Measurements from ENCODE around the gene ESD.

The ESD gene

DNA sequence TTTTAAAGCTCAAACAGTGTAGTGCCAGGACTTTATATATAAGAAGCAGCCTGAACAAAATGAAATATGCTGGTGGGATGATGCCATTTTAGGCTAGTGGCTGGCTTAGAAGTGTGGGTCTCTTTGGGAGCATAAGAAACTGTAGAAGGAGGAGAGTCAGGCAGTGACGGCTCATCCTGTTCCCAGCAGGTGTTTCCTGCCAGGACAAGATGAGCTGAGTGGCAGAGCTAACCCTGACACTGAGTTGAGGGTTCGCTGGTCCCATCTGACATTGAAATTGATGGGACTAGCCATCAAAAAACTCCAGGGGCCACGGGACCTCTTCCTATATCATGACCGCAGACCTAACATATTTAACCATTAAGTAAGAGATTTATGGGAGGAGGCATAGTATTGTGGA, 51.3 kb downstream of the ESD start:
- DNase-seq (ENCODE audit: low read depth): no peak

DNA sequence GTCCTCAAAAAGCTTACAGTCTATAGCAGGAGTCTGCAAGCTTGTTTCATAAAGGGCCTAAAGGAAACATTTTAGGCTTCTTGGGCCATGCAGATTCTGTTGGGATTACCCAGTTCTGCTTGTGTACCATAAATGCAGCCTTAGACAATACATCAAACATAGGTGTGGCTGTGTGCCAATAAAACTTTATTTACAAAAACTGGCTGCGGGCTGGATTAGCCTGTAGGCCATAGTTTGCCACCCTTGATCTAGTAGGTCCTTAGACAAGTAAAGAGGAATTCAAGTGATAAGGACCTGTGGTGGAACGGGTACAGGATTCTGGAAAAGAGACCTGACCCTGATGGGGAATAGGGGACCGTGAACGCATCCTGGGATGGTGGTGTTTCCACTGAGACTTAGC, 51.9 kb downstream of the ESD start:
- no peak for DNase-seq (ENCODE audit: low read depth)

GRCh38 chr13:46743191-46743590, 53.8 kb downstream of the ESD start:
- DNase-seq (ENCODE audit: low read depth): no peak

DNA sequence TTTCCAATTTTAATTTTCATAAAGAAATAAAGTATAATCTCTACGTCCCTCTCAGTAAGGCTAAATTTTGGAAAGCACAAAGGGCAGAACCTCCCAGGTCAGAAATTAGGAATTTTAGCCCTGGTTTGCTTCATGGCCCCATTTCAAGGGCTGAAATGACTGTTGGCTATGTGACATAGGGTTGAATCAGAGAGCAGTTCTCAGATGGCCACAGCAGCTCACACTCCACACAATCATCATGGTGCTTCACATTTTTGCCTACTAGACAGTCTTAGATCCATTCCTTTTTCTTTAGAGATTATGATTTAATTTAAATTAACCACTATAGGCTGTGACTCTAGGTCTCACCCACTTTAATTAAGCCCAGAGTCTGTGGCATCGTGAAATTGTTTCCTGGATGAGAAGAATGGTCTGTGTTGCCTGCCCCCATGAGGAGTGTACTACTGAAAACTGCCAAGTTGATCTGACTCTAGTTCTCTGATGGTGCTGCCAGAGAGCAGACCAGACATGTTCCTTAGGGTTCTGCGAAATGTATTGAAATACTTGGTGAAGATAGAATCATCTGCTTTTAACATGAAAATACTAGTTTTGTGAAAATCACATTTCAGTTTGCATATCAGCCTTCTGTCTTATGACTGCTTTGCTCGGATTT, 57.4 kb downstream of the ESD start:
- no peak for DNase-seq (ENCODE audit: low read depth)

DNA sequence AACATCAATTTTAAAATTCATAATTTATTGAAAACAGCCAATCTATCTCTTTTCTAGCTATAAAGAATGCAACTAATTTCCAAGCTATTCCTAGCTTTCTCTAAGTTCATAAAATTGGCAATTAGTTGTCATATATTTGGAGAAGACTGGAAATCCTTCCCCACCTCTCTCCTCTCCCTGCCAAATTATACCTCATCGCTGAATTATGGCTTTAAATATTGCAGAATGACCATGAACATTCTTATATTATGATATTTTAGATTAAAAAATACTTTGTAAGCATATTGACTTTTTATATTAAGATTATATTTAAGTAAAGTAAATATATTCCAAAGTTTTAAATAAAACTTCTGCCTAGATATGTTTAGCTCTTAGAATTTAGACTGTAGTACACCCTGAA, 58.2 kb downstream of the ESD start:
- no peak for DNase-seq (ENCODE audit: low read depth)

DNA sequence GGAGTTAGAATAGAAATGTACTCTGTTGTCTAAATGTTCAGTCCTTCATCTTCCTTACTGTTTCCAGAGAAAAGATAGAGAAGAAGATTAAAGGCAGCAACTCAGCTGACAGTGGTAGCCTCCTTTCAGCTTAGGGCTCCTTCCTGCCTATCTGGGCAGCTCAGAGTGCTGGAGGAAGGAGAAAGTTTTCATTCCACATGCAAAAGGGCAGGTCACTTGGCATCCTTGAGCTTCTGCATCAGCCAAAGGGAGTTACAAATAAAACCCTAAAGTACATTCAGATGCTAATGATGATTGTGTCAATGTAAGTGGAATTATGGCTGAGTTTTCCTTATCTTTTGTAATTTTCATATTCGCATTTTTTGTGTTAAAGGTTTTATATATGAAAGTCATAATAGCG, 58.9 kb downstream of the ESD start:
- DNase-seq (ENCODE audit: low read depth): no peak

DNA sequence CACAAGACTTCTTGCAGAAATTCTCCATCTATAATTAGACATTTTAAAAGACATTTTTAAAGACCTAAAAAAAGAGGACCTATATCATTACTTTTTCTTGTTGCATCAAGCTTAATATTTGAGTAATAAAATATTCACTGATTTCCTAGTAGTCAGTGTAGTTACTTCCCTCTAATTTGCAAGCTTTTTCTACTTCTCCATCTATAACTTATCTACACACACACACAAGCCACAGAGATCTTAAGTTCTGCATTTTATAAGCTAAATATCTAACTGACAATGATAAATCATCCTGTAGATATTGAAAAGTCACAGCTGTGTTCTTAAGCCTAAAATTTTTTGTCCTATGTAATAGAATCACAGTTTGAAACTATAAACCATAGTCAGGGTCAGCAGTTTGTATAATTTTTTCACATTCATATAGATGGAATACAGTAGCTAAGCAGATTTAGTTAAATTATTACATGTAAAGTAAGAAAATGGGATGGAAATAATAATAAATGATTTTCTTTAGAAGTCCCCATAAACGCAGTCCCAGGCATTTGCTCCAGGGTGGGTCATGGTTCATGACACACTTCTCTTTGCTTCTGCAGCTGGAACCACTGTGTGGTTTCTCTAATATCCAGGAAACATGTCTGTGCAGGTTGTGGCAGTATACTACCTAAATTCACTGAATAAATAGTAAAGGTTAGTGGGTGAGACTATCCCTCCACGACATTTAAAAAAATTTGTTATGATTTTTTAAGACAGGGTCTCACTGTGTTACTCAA, 60.2 kb downstream of the ESD start:
- no peak for DNase-seq (ENCODE audit: low read depth)

- no peak for DNase-seq (ENCODE audit: low read depth)
Observed at GRCh38 chr13:46735425-46735824, 61.5 kb downstream of the ESD start.

DNA sequence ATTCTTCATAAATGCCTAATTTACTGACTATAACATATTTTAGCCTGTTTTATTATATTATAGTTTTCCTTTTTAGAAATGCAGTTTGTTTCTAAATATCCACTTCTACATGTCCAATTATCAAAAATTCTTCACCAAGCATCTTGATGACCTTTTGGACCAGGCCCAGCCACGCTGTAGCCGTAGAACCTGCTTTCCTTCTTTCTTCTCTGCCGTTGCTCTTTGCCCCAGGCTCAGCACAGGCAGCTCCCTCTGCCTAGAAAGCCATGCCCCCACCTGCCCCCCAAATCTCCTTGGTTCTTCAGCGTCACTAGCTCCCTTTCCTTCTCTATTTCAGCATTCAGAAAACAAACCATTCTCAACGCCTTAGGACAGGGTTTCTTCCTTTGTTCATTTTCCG, 65.4 kb downstream of the ESD start:
- no peak for DNase-seq (ENCODE audit: low read depth)

DNA sequence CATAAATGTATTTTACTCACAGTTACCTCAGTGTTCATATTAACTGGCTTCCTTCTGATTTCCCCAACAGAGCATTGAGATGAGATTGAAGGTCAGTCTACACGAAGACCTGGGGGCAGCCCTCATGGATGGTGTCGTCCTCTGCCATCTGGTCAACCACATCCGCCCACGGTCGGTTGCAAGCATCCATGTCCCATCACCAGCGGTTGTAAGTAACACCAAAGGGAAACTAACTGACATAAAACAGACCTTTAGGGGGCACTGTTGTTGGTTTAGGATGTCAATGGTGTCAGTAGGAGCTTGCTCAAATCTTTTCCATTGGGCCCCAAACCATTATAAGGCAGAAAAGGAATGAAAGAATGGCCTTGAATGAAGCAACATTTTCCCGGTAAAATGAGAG, 68.2 kb downstream of the ESD start:
- DNase-seq (ENCODE audit: low read depth): no peak

DNA sequence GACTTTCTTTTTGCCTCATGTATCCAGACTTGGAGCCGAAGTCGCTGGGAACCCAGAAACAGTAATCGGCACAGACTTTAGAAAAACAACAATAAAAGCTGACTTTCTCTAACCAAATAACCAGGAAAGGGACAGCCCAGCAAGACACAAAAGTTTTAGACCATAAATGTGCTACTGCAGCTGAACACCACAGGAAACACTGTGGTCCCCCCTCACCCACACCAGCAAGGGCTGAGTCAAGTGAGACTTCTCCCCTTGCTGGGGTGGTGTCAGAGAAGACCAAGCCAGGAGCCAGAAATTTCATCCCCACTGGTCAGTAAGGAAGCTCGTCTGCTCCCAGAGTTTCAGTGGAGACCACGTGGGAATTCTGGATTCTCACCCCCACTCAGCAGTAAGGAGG, 70.6 kb downstream of the ESD start:
- no peak for DNase-seq (ENCODE audit: low read depth)
